ENCODE results near the gene ATRN.
"Not testable (repeated sequence)": the region's sequence is repeated elsewhere in the genome, so short reads cannot be mapped to it uniquely, and the experiment has no call there.

ATRN gene

GRCh38 chr20:3471397-3472021, 691 bp downstream of the ATRN start:
- no peak for DNase-seq

DNA sequence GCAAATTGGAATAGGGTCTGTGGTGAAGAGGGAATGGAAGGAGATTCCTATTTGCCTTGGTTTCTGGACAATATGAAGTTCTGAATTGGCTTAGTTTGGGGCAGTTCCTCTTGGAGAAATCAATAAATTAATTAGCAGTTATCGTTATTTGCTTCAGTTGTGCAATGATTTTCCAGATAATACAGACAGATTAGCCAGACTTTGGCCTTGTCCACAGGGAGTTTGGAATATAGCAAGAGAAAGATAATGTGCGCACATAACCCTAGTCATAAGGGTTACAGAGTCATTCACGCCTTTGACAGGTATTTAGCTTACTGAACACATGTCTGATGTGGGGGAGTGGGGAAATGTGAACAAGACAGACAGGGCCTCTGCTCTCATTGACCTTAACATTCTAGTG, 1.3 kb downstream of the ATRN start:
- DNase-seq, result no peak

DNA sequence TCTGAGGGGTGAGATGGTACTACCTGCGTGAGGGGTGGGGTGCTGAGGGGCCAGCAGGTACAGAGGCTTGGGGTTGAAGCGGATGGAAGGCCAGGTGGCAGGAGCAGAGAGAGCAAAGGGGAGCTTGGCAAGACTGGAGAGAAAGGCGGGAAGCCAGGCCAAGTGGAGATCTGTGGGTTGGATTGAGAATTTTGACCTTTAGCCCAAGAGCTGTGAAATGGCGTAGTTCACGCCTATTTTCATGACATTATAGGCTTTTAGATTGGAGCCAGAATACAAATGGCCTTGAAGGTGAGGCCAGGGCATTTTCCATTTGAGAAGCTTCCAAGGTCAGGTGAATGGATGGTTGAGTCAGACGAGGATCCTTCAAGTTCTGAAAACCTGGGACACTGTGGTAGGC, 2.5 kb downstream of the ATRN start:
- DNase-seq, result no peak

DNA sequence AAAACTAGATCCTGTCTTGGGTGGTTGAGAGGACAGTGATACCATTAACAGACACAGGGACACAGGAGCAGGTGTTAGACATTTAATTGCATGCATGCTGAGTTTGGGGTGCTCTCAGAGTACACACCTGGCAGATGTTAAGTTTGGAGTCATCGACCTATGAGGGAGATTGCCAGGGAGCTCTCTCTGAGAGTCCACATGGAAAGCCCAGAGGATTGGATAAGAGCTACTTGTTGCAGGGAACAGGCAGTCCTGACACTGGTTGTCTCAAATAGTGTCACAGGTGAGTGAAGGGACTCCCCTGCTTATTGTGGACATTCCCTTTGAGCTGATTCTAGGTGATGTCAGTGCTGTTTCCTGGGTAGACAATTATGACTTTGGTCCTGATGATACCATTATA, 3.1 kb downstream of the ATRN start:
- DNase-seq, result no peak

DNA sequence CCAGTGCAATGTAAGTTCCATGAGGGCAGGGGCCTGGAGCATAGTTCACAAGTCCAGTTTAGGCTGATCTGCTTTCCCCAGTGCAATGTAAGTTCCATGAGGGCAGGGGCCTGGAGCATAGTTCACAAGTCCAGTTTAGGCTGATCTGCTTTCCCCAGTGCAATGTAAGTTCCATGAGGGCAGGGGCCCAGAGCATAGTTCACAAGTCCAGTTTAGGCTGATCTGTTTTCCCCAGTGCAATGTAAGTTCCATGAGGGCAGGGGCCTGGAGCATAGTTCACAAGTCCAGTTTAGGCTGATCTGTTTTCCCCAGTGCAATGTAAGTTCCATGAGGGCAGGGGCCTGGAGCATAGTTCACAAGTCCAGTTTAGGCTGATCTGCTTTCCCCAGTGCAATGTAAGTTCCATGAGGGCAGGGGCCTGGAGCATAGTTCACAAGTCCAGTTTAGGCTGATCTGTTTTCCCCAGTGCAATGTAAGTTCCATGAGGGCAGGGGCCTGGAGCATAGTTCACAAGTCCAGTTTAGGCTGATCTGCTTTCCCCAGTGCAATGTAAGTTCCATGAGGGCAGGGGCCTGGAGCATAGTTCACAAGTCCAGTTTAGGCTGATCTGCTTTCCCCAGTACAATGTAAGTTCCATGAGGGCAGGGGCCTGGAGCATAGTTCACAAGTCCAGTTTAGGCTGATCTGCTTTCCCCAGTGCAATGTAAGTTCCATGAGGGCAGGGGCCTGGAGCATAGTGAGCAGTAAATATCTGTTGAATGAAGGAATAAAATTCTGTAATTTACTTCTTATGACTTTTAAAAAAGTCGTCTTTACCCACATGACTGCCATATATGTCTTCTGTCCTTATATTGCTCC, 6.4 kb downstream of the ATRN start:
- not testable (repeated sequence) for DNase-seq

- no peak for DNase-seq
These were observed 7.2 kb downstream of the ATRN start for GRCh38 chr20:3477861-3478544.

- DNase-seq, result no peak
These were observed 8.2 kb downstream of the ATRN start for GRCh38 chr20:3479025-3479424.

DNA sequence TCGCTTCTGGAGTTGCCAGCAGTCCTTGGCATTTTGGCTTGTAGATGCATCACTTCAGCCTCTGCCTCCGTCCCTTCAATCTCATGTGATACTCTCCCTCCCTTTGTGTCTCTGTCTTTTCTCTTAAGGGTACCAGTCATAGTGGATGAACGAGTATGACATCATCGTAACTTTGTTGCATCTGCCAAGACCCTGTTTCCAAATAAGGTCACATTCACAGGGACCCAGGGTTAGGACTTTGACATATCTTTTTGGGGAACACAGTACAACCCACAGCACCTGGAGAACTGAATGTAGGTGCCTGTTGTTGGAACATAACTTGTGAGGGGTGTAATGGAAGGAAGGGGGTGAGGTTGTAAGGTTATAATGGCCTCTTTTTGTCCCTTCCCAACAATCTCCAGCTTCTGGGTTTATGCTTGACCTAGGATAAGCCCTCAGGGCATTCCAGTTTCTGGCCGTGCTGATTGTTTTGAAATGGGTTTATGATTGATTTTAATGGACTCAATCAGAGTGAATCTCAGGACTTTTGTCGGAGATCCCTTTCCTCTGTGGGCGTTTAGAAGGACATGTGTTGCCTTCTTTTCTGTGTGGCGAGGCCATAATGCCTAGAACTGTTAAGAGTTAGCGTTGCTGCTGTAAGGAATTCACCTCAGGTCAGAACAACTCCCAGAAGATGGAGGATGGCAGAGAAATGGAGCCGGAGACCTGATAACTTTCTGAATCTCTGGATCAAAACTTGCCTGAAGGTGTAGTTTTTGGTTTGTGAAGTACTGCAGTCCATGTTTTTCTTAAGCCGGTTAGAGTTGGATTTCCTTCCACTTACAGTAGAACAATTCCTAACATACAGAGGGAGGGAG, 9.2 kb downstream of the ATRN start:
- no peak for DNase-seq

DNA sequence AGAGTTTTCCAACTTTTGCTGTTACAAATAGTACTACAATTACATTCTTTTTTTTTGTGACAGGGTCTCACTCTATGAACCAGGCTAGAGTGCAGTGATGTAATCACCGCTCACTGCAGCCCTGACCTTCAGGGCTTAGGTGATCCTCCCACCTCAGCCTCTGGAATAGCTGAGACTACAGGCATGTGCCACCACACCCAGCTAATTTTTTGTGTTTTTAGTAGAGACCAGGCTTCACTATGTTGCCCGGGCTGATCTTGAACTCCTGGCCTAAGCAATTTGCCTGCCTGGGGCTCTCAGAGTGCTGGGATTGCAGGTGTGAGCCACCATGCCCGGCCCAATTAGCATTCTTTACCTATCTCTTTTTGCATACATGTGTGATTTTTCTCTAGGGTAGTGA, 12.5 kb downstream of the ATRN start:
- DNase-seq, result no peak

- DNase-seq, result no peak
These were observed 13.0 kb downstream of the ATRN start for GRCh38 chr20:3483784-3484183.

DNA sequence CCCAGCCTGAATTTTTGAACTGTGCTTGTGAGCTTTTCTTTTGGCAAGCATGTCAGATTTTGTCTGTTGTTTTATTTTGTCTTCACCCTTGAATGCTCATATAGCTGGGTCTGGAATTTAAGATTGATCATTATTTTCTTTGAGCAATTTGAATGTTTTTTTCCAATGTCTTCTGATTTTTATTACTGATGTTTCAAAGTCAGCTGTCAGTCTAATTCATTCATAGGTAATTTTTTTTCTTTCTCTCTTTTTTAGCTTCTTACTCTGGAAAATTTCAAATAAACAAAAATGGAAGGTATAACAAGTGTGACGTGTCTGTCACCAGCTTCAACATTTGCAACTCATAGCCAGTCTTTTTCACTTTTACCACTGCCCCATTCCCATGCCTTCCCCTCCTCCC, 15.1 kb downstream of the ATRN start:
- no peak for DNase-seq

DNA sequence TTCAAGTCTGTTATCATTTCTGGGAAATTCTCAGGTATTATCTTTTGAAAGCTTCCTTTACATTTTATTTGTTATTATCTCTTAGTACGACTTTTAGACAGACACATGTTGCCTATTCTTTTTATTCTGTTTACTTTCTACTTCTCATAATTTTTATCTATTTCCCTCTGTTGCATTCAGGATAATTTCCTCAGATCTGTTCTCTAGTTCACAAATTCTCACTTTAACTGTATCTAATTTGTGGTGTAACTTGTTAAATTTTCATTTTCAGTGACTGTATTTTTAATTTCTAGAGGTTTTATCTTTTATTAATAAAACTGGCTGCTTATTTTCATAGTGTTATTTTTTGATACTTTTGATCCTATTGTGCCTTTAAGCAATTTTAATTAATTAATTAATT, 16.0 kb downstream of the ATRN start:
- no peak for DNase-seq

DNA sequence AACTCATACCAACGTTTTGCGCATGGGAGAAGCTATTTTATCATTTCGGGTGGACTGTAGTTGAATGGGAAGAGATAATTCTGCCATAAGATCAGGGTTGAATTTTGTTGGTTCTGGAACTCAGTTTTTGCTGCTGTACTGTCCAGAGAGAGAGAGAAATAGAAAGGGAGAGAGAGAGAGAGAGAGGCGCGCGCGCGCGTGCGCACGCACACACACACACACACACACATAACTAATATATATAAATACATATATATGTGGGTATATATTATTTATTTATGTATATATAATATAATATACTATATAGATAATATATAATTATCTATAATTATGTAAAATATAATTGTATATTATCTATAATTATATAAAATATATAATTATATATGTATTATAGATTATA, 21.9 kb downstream of the ATRN start:
- DNase-seq, result no peak

DNA sequence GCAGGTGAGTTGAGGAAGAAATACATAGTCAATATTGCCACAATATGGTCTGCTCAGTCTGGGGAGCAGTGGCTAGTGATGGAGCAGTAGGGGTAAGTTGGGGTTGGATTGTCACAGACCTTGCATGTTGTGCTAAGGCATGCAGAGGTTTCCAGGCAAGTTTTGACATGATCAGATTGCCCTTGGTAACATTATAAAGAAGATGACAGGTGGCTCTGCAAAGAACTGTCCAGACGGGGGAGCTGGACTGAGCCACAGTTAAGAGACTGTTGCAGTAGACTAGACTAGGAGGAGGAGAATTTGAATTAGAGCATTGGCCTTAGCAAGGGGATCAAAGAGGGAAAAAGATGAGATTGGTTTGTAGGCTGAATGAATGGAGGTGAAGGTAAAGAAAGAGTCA, 23.4 kb downstream of the ATRN start:
- DNase-seq, result no peak

DNA sequence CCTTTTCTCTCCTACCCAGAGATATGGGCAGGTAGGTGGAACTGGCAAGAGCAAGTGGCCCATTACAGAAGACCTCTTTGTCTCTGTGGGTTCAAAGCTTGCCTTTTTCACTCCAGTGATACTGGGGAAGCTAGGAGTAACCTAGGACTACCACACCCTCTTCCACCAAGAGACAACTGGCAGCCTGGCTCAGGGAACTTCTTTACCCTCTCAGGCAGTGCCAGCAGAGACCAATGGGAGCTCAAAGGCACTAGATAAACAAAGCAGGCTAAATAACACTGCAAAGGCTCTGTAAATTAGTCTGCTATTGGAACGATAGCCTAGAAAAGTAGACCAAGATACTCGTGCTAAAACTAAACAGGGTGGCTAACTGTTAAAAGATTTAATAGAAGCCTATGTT, 32.1 kb downstream of the ATRN start:
- no peak for DNase-seq

- no peak for DNase-seq
These were observed 34.3 kb downstream of the ATRN start for GRCh38 chr20:3505148-3505547.

DNA sequence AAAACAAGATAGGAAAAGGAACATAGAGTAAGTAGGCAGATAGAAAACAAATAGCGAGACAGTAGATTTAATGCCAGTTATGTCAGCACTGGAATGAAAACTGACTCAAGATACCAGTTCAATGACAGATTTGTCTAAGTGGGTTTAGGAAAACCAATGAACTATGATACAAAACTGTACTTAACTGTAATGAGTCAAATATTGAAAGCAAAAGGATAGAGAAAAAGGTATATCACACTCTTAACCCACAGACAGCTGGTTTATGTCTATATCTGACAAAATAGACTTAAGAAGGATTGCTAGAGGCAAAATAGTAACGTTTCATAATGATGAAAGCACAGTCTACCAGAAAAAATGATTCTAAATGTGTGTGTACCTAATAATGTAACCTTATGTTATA, 38.2 kb downstream of the ATRN start:
- DNase-seq, result no peak

DNA sequence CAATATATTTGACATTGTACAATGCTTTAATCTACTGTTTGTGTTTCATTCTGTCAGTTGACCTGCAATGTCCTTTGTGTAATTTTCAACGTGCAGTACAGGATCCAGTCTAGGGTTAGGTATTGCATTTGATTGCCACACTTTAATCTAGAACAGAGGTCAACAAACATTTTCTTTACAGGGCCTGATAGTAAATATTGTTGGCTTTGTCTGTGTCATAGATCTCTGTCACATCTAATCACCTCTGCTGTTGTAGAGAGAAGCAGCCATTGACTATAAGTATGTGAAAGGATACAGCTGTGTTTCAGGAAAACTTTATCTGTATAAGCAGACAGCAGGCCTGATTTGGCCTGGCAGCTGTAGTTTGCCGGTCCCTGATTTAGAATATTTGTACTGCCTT, 39.3 kb downstream of the ATRN start:
- no peak for DNase-seq

DNA sequence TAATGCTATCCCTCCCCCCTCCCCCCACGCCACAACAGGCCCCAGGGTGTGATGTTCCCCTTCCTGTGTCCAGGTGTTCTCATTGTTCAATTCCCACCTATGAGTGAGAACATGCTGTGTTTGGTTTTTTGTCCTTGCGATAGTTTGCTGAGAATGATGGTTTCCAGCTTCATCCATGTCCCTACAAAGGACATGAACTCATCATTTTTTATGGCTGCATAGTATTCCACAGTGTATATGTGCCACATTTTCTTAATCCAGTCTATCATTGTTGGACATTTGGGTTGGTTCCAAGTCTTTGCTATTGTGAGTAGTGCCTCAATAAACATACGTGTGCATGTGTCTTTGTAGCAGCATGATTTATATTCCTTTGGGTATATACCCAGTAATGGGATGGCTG, 41.4 kb downstream of the ATRN start:
- DNase-seq, result not testable (repeated sequence)

DNA sequence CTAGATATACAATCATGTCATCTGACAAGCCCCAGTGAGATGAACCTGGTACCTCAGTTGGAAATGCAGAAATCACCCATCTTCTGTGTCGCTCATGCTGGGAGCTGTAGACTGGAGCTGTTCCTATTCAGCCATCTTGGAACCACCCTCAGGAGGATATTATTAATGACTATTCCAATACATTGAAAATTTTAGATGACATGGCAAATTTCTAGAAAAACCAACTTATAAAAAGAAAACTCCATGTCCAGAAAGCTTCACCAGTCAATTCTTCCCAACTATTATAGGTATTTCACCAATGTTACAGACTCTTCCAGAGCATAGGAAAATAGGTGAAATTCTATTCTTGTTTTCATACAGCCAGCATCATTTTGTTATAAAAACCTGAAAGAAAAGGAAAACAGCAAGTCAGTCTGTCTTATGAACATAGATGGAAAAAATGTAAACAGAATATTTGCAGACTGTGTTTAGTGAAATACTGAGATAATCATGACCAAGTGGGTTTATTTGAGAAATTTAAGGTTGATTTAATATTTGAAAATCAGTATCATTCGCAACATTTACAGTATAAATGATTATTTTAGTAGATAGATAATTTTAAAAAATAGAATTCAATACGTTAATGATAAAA, 43.3 kb downstream of the ATRN start:
- no peak for DNase-seq

GRCh38 chr20:3515379-3516170, 44.8 kb downstream of the ATRN start:
- DNase-seq, result no peak
